CD4-positive, alpha-beta T cell treated with Interferon alpha-2 for 1 hour (primary cell): ENCODE data around the gene EGF.

Source experiments
- DNase-seq, 2 donors: peaks; one replicate each; pipeline ENCODE4 v3.0.0-alpha.2; 2020 to 2022

Gene EGF

GRCh38 chr4:110042545-110043517 is 130.1 kb downstream of the EGF start:
- no peak for DNase-seq

- no peak for DNase-seq
Observed at GRCh38 chr4:110046588-110047049, 133.9 kb downstream of the EGF start.

GRCh38 chr4:110049951-110050925 is 137.6 kb downstream of the EGF start:
- DNase-seq = peak; percentile 39 to 67

- DNase-seq = peak in 1 of 2 donors; percentile 21
Observed at GRCh38 chr4:110055158-110055768, 142.6 kb downstream of the EGF start.

- peak in 1 of 2 donors; percentile 16 for DNase-seq
Observed at GRCh38 chr4:110058677-110059076, 146.0 kb downstream of the EGF start.

- peak in 1 of 2 donors; percentile 54 for DNase-seq
Observed at GRCh38 chr4:110059556-110060191, 147.0 kb downstream of the EGF start.

- no peak for DNase-seq
Observed at GRCh38 chr4:110061076-110061475, 148.4 kb downstream of the EGF start.
